Measurements from ENCODE around the gene AFG3L2. TPM values are rescaled to one million over a fixed set of nuclear protein-coding genes. Genes with fewer than 3 reads are reported as not detected.
A peak's percentile ranks its signal among the peaks of the same experiment; 100 is the strongest.

AFG3L2 gene
- total RNA-seq, 1 donor, result 52.1 TPM

GRCh38 chr18:12312976-12313375 lies 64.1 kb downstream of the AFG3L2 start:
- H3K4me1 ChIP-seq (ENCODE audit: insufficient read depth, low read length), result peaks cover 31% of the 10 kb centered on the region

DNA sequence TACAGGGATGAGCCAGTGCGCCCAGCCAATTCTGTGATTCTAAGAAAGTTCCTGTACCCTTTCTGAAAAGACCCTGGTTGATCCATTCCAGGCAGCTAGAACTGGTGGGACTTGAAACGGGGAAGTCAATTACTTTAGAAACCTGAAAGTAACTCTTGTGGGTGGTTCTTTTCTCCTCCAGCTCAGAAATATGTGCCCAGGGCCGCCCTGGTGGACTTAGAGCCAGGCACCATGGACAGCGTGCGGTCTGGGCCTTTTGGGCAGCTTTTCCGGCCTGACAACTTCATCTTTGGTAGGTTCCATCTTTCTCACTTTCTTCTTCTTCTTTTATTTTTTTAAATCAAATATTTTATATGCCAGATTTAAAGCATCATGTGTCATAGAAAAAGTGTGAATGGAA lies 66.3 kb downstream of the AFG3L2 start:
- no peak overlapping the region for H3K4me3 ChIP-seq (ENCODE audit: low read length)
- peaks cover 8% of the 10 kb centered on the region for H3K9me3 ChIP-seq (ENCODE audit: low read depth, low read length)
- peaks cover 18% of the 10 kb centered on the region for H3K27me3 ChIP-seq (ENCODE audit: insufficient read depth, low read length)
- peaks cover 35% of the 10 kb centered on the region for H3K4me1 ChIP-seq (ENCODE audit: insufficient read depth, low read length)

More at GRCh38 chr18:12312976-12313375, 64.1 kb downstream of the AFG3L2 start:
- peaks cover 3% of the 10 kb centered on the region for H3K27me3 ChIP-seq (ENCODE audit: insufficient read depth, low read length)
- H3K9me3 ChIP-seq (ENCODE audit: low read depth, low read length), result peaks cover 8% of the 10 kb centered on the region
- H3K4me3 ChIP-seq (ENCODE audit: low read length), result no peak overlapping the region

DNA sequence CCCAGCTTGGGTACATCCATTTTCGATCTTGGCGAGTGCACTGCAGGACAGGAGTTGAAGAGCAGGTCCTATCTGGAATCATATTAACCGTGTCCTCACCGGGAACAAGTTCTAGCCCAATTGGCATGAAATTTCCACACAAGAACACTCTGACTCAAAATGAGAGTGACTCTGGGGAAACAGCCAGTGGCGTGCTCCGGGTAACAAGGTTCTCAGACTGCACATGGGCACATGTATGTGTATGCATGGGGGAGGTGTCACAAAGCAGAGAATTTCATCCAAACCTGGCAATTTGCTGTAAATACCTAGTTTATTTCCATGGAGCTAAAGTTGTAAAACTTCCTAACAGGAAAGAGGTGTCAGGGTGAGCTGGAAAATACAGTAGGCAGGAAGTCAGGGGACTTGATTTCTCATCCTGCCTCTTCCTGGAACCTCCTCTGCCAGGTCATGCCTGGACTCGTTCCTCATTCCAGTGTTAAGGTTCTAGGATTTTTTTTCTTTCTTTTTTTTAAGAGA lies 67.3 kb downstream of the AFG3L2 start:
- Histone ChIP-seq H3K4me3 (ENCODE audit: low read length) (no peak overlapping the region), H3K4me1 (ENCODE audit: insufficient read depth, low read length) (peaks cover 35% of the 10 kb centered on the region), H3K9me3 (ENCODE audit: low read depth, low read length) (peaks cover 8% of the 10 kb centered on the region), H3K27me3 (ENCODE audit: insufficient read depth, low read length) (peaks cover 18% of the 10 kb centered on the region)

GRCh38 chr18:12308386-12309100 lies 68.5 kb downstream of the AFG3L2 start:
- Histone ChIP-seq H3K9me3 (ENCODE audit: low read depth, low read length) (peaks cover 8% of the 10 kb centered on the region), H3K4me3 (ENCODE audit: low read length) (peak overlapping the region; percentile 45), H3K27me3 (ENCODE audit: insufficient read depth, low read length) (peaks cover 18% of the 10 kb centered on the region)

GRCh38 chr18:12307701-12308385 lies 69.2 kb downstream of the AFG3L2 start, which contains the start of gene TUBB6:
Gene TUBB6, plus strand, starts transcription at chr18:12308241. Its CDS starts 52 bp downstream, at chr18:12308293.
- Histone ChIP-seq H3K4me3 (ENCODE audit: low read length) (peak within 1 kb of the TSS; percentile 45), H3K4me1 (ENCODE audit: insufficient read depth, low read length) (peaks cover 24% of the 10 kb centered on the region), H3K9me3 (ENCODE audit: low read depth, low read length) (peaks cover 8% of the 10 kb centered on the region), H3K27me3 (ENCODE audit: insufficient read depth, low read length) (peaks cover 18% of the 10 kb centered on the region)

More at GRCh38 chr18:12308386-12309100, 68.5 kb downstream of the AFG3L2 start:
- H3K4me1 ChIP-seq (ENCODE audit: insufficient read depth, low read length), result peaks cover 24% of the 10 kb centered on the region

- peak overlapping the region; percentile 29 for H3K4me3 ChIP-seq (ENCODE audit: low read length)
- H3K4me1 ChIP-seq (ENCODE audit: insufficient read depth, low read length), result peaks cover 24% of the 10 kb centered on the region
- H3K27me3 ChIP-seq (ENCODE audit: insufficient read depth, low read length), result peaks cover 18% of the 10 kb centered on the region
- peaks cover 4% of the 10 kb centered on the region for H3K9me3 ChIP-seq (ENCODE audit: low read depth, low read length)
Measured at GRCh38 chr18:12306752-12307700, 70.0 kb downstream of the AFG3L2 start.

DNA sequence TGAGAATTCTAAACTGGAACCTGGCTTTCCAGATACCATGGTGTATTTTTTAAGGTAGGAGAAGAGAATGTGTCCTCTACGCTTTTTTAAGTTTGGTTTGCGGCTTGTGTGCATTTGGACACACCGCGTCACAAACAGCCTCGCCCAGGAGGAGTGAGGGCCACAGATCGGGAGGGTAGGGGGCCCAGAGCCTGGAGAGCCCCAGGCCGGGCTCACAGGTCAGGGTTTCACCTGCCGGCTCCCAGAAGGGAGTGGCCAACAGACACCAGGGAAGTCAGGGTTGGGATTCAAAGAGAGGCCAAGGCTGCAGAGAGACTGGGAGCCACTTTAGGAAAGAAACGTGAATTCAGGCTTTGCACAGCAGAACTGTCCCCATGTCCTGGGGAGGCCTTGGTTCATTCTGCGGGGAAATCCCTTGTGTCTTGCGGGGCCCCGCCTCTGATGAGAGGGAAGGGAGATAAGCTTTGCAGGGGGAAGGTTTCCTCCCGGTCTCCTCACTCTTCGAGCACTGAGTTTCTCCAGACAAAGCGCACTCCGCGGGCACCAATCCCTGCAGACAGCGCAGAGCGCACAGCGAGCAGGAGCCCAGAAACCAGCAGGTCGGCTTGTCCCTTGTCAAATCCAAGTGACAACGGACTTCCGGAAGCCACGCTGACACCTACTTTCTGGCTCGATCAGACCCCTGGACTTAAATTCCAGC lies 70.9 kb downstream of the AFG3L2 start:
- peaks cover 24% of the 10 kb centered on the region for H3K4me1 ChIP-seq (ENCODE audit: insufficient read depth, low read length)
- H3K27me3 ChIP-seq (ENCODE audit: insufficient read depth, low read length), result peaks cover 18% of the 10 kb centered on the region
- no peak overlapping the region for H3K4me3 ChIP-seq (ENCODE audit: low read length)
- H3K9me3 ChIP-seq (ENCODE audit: low read depth, low read length), result no peaks in the 10 kb centered on the region

- Histone ChIP-seq H3K4me3 (ENCODE audit: low read length) (no peak overlapping the region), H3K4me1 (ENCODE audit: insufficient read depth, low read length) (peaks cover 24% of the 10 kb centered on the region), H3K27me3 (ENCODE audit: insufficient read depth, low read length) (peaks cover 18% of the 10 kb centered on the region), H3K9me3 (ENCODE audit: low read depth, low read length) (no peaks in the 10 kb centered on the region)
Measured at GRCh38 chr18:12305211-12305610, 71.8 kb downstream of the AFG3L2 start.

DNA sequence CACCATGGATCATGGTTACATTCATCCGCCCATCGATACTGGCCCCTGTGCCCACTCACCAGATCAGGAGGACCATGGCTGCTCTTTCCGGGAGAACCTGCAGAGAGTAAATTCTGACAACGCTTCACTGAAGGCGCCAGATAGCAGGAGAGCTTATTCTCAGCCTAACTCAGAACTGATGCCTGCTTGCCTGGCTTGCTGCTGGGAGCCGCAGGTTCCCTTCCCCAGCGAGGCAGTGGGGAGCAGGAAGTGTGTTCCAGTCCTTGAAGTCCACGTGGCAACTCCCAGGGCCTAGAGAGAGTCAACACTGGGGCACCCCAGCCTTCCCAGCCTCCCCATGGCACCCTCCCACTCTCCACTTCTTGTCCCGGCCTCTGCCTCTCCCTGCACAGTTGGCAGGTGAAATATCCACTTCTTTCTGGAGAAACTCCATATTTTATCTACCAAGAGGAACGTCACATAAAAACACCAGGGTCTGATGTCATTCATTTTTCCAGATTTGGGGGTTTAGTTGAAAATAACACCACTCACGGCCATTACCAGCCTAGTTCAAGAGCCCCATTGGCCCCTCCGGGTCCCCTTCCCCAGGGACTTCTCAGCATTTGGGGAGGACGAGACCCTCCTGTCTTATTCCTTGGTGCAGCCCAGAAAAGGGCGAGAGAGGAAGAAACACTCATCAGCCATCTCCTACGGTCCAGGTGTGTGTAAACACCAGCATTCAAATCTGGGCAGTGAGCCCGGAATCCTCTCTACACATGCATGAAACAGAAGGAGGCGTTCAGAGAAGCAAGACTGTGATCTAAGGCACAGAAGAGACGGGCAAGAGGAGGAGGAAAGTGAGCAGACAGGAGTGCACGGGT lies 72.4 kb downstream of the AFG3L2 start:
- Histone ChIP-seq H3K4me1 (ENCODE audit: insufficient read depth, low read length) (peaks cover 21% of the 10 kb centered on the region), H3K9me3 (ENCODE audit: low read depth, low read length) (no peaks in the 10 kb centered on the region), H3K27me3 (ENCODE audit: insufficient read depth, low read length) (peaks cover 18% of the 10 kb centered on the region), H3K4me3 (ENCODE audit: low read length) (no peak overlapping the region)

DNA sequence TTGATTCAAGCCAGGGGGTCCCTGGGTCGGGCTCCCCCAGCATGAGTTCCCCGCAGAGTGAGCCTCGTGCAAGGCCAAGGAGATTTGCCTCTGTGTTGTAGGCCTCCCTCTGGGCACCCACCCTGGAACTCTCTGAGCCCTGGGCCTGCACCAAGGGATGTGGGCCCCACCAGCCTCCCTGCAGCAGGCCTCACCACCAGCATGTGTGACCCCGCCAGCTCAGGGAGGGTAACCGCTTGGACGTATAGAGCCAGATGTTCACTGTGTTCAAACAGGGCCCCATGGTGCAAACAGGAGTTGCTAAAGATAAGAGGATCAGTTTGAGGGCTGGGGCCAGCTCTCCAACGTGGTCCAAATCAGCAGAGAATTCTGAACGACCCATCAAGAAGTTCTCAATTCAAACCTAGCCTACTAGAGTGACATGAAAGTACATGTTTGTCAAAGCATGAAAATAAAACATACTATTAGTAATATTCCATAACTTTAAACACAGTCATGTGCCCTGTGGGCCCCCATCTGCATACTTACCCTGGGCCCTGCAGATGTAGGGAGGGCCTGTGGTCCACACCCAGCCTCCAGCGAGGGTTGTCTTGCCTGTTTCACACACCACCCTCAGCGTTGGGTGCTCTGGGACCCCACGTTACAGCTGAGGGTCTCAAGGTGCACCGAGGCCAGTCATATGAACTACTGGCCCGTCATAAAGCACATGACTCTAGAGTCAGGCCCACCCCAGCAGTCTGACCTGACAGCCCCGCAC lies 74.5 kb downstream of the AFG3L2 start:
- Histone ChIP-seq H3K4me1 (ENCODE audit: insufficient read depth, low read length) (peaks cover 16% of the 10 kb centered on the region), H3K27me3 (ENCODE audit: insufficient read depth, low read length) (peaks cover 15% of the 10 kb centered on the region), H3K4me3 (ENCODE audit: low read length) (no peak overlapping the region), H3K9me3 (ENCODE audit: low read depth, low read length) (no peaks in the 10 kb centered on the region)

DNA sequence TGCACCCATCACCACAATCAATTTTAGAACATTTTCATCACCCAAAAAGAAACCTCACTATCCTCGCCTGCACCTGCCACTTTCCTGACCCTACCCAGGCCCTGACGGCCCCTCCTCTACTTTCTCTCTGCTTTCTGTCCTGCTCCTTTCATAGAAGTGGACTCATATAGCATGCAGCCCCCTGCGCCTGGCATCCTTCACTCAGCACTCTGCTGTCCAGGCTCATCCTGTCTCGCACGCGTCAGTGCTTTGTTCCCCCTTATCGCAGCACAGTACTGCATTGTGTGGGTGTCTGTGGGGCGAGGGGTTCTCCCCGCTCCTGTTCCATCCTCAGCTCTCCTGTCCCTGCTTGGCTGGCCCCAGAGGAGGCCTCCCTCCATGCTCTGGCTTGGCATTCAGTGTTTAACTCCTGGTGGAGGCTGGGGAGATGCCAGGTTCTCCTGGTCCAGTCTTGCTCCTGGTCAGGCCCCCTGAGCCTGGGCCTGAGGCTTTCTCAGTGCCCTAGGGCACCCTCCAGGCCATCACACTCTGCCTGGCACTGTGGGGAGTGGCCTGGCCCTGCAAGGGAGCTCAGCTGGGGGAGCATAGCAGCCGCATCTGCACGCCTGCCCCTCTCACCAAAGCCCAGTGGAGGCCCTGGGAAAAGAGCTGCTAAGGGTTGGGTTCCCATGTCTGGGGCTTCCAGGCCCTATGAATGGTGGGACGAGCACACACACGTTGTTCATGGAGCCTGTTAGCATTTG lies 75.6 kb downstream of the AFG3L2 start:
- peaks cover 7% of the 10 kb centered on the region for H3K27me3 ChIP-seq (ENCODE audit: insufficient read depth, low read length)
- H3K4me1 ChIP-seq (ENCODE audit: insufficient read depth, low read length), result peaks cover 5% of the 10 kb centered on the region
- no peak overlapping the region for H3K4me3 ChIP-seq (ENCODE audit: low read length)
- H3K9me3 ChIP-seq (ENCODE audit: low read depth, low read length), result no peaks in the 10 kb centered on the region

GRCh38 chr18:12299862-12300261 lies 77.2 kb downstream of the AFG3L2 start:
- no peaks in the 10 kb centered on the region for H3K9me3 ChIP-seq (ENCODE audit: low read depth, low read length)
- H3K4me1 ChIP-seq (ENCODE audit: insufficient read depth, low read length), result no peaks in the 10 kb centered on the region

More at GRCh38 chr18:12299862-12300261, 77.2 kb downstream of the AFG3L2 start:
- Histone ChIP-seq H3K4me3 (ENCODE audit: low read length) (no peak overlapping the region), H3K27me3 (ENCODE audit: insufficient read depth, low read length) (no peaks in the 10 kb centered on the region)

Measured in mononuclear cell (primary cell).